HG02759 (cell line): Measurements from ENCODE around the gene RAD23A.
A peak's percentile ranks its signal among the peaks of the same experiment; 100 is the strongest.
"Not testable (repeated sequence)": the region's sequence is repeated elsewhere in the genome, so short reads cannot be mapped to it uniquely, and the experiment has no call there.

Experiments
- ATAC-seq: cut with Tn5 transposase; IDR thresholded peaks from one replicate; pipeline ENCODE4 v1.9.1; 2021; ENCODE audit warnings: mild to moderate bottlenecking, moderate library complexity; ENCODE audit not compliant: unreplicated experiment

RAD23A gene

GRCh38 chr19:12937927-12938778 is 7.5 kb upstream of the RAD23A start, which contains the start of gene CALR:
CALR (plus strand) TSS chr19:12938609; CDS start chr19:12938680, 71 bp downstream.
- peak; percentile 84 for ATAC-seq

DNA sequence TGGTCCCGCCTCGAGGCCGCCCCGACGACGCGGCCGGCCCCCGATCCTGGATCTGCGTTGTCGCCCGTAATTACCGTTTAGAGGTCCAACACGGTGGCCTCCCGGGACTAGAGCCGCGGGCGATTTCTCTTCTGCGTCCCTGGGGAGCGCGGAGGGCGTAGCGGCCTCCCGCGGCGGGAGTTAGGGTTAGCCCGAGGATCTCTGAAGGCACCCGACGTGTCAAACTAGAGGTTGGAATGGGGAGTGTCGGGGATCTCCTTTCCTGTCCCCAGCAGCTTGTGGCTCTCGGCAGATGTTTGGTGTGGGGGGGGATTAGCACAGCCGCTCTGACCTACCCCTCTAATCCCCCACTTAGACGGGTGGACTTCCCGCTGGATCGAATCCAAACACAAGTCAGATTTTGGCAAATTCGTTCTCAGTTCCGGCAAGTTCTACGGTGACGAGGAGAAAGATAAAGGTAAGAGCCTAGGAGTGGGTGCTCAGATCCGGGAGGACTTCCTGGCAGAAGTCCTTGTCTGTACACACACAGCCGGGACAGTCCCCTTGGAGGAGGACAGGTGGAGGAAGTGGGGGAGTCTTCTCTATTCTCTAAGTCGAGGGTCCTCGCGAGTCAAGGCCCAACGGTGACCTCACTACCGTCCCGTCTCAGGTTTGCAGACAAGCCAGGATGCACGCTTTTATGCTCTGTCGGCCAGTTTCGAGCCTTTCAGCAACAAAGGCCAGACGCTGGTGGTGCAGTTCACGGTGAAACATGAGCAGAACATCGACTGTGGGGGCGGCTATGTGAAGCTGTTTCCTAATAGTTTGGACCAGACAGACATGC is 6.7 kb upstream of the RAD23A start:
- peak; percentile 2 for ATAC-seq

DNA sequence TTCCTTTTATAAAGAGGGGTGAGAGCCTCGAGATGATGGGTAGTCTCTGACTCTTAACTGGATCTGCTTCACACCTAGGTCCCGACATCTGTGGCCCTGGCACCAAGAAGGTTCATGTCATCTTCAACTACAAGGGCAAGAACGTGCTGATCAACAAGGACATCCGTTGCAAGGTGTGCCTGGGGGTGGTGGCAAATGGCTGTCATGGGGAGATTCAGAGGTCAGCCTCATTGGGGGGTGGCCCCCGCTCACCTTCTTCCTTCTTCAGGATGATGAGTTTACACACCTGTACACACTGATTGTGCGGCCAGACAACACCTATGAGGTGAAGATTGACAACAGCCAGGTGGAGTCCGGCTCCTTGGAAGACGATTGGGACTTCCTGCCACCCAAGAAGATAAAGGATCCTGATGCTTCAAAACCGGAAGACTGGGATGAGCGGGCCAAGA is 5.7 kb upstream of the RAD23A start:
- ATAC-seq = no peak

DNA sequence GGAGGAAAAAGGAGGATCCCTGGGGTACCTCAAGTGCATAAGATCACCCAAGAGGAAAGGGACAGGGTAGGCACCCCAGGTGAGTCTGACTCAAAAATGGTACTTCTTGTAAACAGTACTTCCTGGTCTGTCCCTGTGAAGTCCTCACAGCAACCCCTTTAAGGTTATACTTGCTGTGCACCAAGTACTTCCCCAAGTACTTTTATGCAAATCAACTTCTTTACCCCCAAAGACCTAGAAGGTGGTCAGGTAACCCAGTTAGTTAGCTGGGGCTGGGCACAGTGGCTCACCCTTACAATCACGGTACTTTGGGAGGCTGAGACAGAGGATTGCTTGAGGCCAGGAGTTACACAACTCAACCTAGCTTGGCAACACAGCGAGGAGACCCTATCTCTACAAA is 4.8 kb upstream of the RAD23A start:
- ATAC-seq = no peak

GRCh38 chr19:12943437-12944044 is 2.1 kb upstream of the RAD23A start:
- ATAC-seq = no peak

DNA sequence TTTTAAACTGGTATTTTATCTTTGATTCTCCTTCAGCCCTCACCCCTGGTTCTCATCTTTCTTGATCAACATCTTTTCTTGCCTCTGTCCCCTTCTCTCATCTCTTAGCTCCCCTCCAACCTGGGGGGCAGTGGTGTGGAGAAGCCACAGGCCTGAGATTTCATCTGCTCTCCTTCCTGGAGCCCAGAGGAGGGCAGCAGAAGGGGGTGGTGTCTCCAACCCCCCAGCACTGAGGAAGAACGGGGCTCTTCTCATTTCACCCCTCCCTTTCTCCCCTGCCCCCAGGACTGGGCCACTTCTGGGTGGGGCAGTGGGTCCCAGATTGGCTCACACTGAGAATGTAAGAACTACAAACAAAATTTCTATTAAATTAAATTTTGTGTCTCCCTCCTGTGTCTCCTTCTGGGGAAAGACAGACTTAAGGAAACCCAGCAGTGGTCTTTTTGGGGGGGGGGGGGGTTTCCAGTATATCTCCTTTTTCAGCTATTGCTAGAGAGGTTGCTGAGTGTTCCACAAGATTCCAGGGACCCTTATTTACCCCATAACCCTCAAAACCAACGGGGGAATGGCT is 1.5 kb upstream of the RAD23A start:
- ATAC-seq = no peak

GRCh38 chr19:12946092-12946721 is 545 bp downstream of the RAD23A start:
- ATAC-seq = peak; percentile 45

DNA sequence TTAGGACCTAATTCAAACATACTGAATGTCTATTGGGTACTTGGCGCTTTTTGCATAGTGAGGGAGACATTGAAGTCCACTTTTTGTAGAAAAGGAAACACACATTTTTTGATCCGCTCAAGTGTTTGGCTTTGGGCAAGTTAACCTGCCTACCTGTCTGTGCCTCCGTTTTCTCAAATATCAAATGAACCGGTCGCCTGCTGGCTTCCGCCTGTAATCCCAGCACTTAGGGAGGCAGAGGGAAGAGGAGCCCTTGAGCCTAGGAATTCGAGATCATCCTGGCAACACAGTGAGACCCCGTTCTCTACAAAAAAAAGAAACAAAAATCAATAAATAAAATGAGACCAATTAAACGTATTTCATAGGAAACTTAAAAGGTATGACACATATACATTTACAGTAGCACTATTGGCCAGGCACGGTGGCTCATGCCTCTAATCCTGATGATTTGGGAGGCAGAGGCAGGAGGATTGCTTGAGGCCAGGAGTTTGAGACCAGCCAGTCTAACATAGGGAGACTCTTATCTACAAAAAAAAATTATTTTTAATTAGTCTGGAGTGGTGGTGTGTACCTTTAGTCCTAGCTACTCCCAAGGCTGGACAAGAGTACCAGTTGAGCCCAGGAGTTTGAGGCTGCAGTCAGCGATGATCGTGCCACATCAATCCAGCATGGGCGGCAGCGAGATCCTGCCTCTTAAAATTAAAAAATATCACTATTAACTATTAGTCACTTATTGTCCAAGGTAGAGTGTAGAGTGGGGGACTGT is 1.3 kb downstream of the RAD23A start:
- no peak for ATAC-seq

GRCh38 chr19:12947702-12948611 is 2.3 kb downstream of the RAD23A start:
- ATAC-seq = no peak

DNA sequence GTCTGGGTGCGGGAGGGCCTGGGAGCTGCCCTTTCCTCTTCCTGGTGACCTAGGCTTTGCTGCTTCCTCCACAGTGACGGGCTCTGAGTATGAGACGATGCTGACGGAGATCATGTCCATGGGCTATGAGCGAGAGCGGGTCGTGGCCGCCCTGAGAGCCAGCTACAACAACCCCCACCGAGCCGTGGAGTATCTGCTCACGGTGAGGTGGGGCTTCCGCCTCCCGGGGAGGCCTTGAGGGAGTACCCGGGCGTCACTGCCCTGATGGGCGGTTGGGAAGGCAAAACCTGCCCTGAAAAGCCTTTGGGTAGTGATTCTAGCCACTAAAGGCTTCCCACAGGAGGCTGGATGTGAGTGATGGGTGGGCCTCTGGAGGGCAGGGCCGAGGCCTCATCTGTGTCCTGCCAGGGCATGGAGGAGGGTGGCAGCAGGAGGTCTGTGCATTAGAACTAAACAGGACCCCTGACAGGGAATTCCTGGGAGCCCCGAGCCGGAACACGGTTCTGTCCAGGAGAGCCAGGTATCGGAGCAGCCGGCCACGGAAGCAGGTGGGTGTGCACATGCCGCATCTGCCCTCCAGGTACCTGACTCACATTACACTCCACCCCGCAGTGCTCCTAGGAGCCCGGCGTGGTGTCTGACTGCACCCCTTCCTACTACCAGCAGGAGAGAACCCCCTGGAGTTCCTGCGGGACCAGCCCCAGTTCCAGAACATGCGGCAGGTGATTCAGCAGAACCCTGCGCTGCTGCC is 3.1 kb downstream of the RAD23A start:
- no peak for ATAC-seq

GRCh38 chr19:12949363-12950283 is 4.0 kb downstream of the RAD23A start:
- ATAC-seq = no peak

DNA sequence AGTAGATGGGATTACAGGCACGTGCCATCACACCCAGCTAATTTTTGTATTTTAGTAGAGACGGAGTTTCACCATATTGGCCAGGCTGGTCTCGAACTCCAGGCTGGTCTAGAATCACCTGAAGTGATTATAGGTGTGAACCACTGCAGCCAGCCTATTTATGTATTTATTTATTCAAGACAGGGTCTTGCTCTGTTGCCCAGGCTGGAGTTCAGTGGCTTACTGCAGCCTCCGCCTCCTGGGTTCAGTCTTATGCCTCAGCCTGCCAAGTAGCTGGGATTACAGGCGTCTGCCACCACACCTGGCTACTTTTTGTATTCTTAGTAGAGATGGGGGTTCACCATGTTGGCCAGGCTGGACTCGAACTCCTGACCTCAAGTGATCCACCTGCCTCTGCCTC is 6.4 kb downstream of the RAD23A start:
- ATAC-seq = not testable (repeated sequence)

GRCh38 chr19:12952488-12953137 is 7.0 kb downstream of the RAD23A start:
- ATAC-seq = no peak

DNA sequence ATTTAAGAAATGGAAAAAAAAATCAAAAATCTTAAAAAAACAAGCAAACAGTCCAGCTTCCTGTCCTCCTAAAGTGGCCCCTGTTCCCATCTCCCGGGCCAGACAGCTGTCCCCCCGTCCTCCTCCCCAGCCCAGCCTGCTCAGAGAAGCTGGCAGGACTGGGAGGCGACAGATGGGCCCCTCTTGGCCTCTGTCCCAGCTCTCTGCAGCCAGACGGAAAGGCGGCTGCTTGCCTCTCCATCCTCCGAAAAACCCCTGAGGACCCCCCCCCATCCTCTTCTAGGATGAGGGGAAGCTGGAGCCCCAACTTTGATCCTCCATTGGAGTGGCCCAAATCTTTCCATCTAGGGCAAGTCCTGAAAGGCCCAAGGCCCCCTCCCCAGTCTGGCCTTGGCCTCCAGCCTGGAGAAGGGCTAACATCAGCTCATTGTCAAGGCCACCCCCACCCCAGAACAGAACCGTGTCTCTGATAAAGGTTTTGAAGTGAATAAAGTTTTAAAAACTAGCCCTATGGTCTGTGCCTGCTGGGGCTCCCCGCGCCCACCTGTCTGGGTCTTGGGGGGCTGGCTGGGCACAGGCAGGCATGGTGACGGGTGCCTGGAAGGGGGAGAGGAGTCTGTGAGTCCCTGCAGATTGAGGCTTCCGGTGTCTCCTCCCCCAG is 7.6 kb downstream of the RAD23A start:
- no peak for ATAC-seq

DNA sequence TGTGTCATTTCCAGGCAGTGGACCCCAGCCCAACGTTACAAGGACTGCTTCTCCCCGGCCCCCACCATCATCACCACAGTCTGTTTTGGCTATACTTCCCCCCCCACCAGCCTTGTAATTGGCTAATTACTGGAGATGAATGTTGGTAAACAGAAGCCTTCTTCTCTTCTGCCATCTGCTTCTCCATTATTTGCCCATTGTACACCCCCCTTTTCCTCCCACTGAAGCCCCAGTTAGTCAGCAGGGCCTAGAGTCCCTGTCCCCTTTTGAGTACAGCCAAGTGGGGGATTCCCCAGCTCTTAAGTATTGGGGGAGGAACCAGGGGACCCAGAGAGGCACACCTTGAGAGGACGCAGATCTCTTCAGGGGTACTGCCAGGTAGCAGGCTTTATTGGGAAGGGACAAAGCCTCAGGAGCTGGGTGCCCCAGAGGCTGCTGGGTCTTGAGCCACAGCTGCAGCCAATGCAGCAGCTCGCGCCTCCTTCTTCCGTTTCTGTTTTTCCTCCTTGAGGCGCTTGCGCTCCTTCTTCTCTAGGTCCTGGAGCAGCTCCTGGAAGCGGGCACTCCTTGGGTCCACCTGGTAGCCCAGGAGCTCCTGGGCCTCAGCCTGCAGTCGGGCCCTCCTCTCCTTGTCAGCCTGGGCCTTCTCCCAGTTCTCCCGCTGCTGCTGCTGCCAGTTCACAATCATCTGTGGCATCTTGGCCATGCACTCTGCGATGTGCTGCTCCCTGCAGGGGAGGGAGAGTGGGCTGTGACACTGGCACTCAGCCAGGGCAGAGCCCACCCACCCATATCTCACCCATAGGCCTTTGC is 8.3 kb downstream of the RAD23A start:
- no peak for ATAC-seq
